WTC11 (cell line): ENCODE results near the gene CARS2.

ENCODE experiments used
- ESRRA ChIP-seq: sonication (generic); formaldehyde crosslinking; IDR thresholded peaks from 2 replicates; pipeline ENCODE4 v1.8.1; 2022; ENCODE audit warnings: mild to moderate bottlenecking, missing genetic modification reagents, borderline replicate concordance
- FOXP1 ChIP-seq: sonication (generic); formaldehyde crosslinking; IDR thresholded peaks from 2 replicates; pipeline ENCODE4 v1.8.0; 2022; ENCODE audit warnings: missing genetic modification reagents, mild to moderate bottlenecking, moderate library complexity, borderline replicate concordance
- JUN ChIP-seq: sonication (generic); formaldehyde crosslinking; IDR thresholded peaks from 2 replicates; pipeline ENCODE4 v1.8.0; 2023; ENCODE audit warnings: mild to moderate bottlenecking, missing genetic modification reagents
- ZBTB21 ChIP-seq: sonication (generic); formaldehyde crosslinking; IDR thresholded peaks from 2 replicates; pipeline ENCODE4 v1.8.1; 2023; ENCODE audit warnings: mild to moderate bottlenecking, missing genetic modification reagents, borderline replicate concordance
- TF ChIP-seq, protein P1 (sequence below): fragments of 200-600 bp; IDR thresholded peaks from 2 replicates; pipeline ENCODE4 v1.8.0; 2022; ENCODE audit warnings: antibody characterized with exemption
- TF ChIP-seq, protein P2 (sequence below): sonication (generic); formaldehyde crosslinking; conservative IDR thresholded peaks from 2 replicates; pipeline ENCODE4 v1.8.1; 2022; ENCODE audit warnings: mild to moderate bottlenecking, missing genetic modification reagents

DNA sequence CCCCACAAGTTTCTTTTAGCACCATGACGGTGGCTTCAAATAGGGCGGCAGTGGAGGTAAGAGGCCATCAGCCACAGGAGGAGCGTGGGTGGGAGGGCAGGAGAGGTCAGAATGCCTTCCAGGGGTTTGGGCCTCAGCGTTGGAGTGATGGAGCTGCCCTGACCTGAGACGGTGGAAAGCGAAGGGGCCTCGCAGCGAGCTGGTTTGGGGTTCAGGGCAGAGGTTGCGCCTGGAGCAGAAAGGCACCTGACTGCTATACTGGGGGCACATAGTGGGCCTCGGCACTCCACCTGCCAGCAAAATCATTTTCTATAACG lies 91.0 kb downstream of the CARS2 start:
- no peak for TF ChIP-seq FOXP1 (CRISPR knock-in tag)
- TF ChIP-seq, protein P1, sequence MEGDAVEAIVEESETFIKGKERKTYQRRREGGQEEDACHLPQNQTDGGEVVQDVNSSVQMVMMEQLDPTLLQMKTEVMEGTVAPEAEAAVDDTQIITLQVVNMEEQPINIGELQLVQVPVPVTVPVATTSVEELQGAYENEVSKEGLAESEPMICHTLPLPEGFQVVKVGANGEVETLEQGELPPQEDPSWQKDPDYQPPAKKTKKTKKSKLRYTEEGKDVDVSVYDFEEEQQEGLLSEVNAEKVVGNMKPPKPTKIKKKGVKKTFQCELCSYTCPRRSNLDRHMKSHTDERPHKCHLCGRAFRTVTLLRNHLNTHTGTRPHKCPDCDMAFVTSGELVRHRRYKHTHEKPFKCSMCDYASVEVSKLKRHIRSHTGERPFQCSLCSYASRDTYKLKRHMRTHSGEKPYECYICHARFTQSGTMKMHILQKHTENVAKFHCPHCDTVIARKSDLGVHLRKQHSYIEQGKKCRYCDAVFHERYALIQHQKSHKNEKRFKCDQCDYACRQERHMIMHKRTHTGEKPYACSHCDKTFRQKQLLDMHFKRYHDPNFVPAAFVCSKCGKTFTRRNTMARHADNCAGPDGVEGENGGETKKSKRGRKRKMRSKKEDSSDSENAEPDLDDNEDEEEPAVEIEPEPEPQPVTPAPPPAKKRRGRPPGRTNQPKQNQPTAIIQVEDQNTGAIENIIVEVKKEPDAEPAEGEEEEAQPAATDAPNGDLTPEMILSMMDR = no peak
- no peak for TF ChIP-seq JUN (CRISPR knock-in tag)
- TF ChIP-seq, protein P2, sequence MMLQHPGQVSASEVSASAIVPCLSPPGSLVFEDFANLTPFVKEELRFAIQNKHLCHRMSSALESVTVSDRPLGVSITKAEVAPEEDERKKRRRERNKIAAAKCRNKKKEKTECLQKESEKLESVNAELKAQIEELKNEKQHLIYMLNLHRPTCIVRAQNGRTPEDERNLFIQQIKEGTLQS (CRISPR knock-in tag) = no peak
- no peak for TF ChIP-seq ESRRA (CRISPR knock-in tag)
- no peak for TF ChIP-seq ZBTB21
